GM12878 (cell line): ENCODE data around the gene KIRREL2. TPM values are rescaled to one million over a fixed set of nuclear protein-coding genes. Genes with fewer than 3 reads are reported as not detected.

Experiments
- BCL3 ChIP-seq: IDR thresholded peaks from 2 replicates; pipeline ENCODE4 v1.6.1; 2011; ENCODE audit warnings: borderline replicate concordance, low read depth, mild to moderate bottlenecking, moderate library complexity, low read length; ENCODE audit not compliant: insufficient read depth, poor library complexity, severe bottlenecking
- CHD2 ChIP-seq: IDR thresholded peaks from 2 replicates; pipeline ENCODE4 v1.6.1; 2011; ENCODE audit warnings: low read depth, low read length, improper control_type of control experiment, borderline replicate concordance
- CREB1 ChIP-seq: IDR thresholded peaks from 2 replicates; pipeline ENCODE4 v1.6.1; 2012; ENCODE audit warnings: low read depth, mild to moderate bottlenecking, inconsistent platforms
- ELK1 ChIP-seq: IDR thresholded peaks from 2 replicates; pipeline ENCODE4 v1.6.1; 2012; ENCODE audit warnings: low read depth, low read length, improper control_type of control experiment
- FOS ChIP-seq: IDR thresholded peaks from 3 replicates; pipeline ENCODE4 v1.6.1; 2011; ENCODE audit warnings: borderline replicate concordance; ENCODE audit not compliant: insufficient read length; ENCODE audit errors: extremely low read depth
- KAT2A ChIP-seq: conservative IDR thresholded peaks from 2 replicates; pipeline ENCODE4 v1.6.1; 2011; ENCODE audit warnings: low read depth, low read length; ENCODE audit not compliant: control insufficient read depth
- MEF2A ChIP-seq: IDR thresholded peaks from 2 replicates; pipeline ENCODE4 v1.6.1; 2011; ENCODE audit warnings: low read depth, mild to moderate bottlenecking, low read length, moderate library complexity; ENCODE audit not compliant: insufficient read depth
- MTA2 ChIP-seq: fragments of 450-650 bp; IDR thresholded peaks from 2 replicates; pipeline ENCODE4 v1.6.1; 2016; ENCODE audit warnings: low read depth, mild to moderate bottlenecking, moderate library complexity
- MXI1 ChIP-seq: fragments of 150-350 bp; IDR thresholded peaks from 2 replicates; pipeline ENCODE4 v1.6.1; 2011; ENCODE audit warnings: low read depth, mild to moderate bottlenecking, inconsistent platforms, low read length, improper control_type of control experiment
- POLR2AphosphoS5 ChIP-seq: IDR thresholded peaks from 2 replicates; pipeline ENCODE4 v1.6.1; 2011; ENCODE audit warnings: mild to moderate bottlenecking, low read length, inconsistent platforms
- RELA ChIP-seq: fragments of 450-650 bp; IDR thresholded peaks from 2 replicates; pipeline ENCODE4 v1.8.0; 2014; ENCODE audit warnings: borderline replicate concordance; ENCODE audit not compliant: partially characterized antibody
- REST ChIP-seq: IDR thresholded peaks from 2 replicates; pipeline ENCODE4 v1.6.1; 2012; ENCODE audit warnings: mild to moderate bottlenecking, low read depth, low read length
- ZNF217 ChIP-seq: fragments of 450-650 bp; IDR thresholded peaks from 2 replicates; pipeline ENCODE4 v1.6.1; 2017; ENCODE audit warnings: antibody characterized with exemption, mild to moderate bottlenecking
- ZNF384 ChIP-seq: IDR thresholded peaks from 2 replicates; pipeline ENCODE4 v1.6.1; 2012; ENCODE audit warnings: low read depth, mild to moderate bottlenecking, low read length, improper control_type of control experiment, borderline replicate concordance
- polyA plus RNA-seq, 11 experiments: library from polyadenylated mRNA; depleted of rRNA in 4 of 11; unstranded in 6 of 11; stranded (reverse) in 5 of 11; fragments of >200 nt; fragmentation: Nextera tagmentation in 4 of 11; fragmentation: Illumina TruSeq in 1 of 11; extraction: Ambion mirVana in 4 of 11; extraction: Trizol in 1 of 11; gene quantifications; 1 replicate in 1 of 11; 2 replicates in 10 of 11; pipeline versions ENCODE4 v1.2.1 to v1.2.3, GENCODE V29; 2011 to 2016; ENCODE audit warnings: inconsistent platforms in 2 of 11, missing spikeins in 2 of 11, low read depth in 1 of 11
- total RNA-seq, 4 experiments: library from RNA; depleted of rRNA in 3 of 4; stranded (reverse); fragments of >200 nt in 3 of 4; fragmentation: Illumina TruSeq in 1 of 4; extraction: Trizol in 1 of 4; gene quantifications; 2 replicates each; pipeline versions ENCODE4 v1.2.1 to v1.2.3, GENCODE V29; 2013 to 2021

KIRREL2 gene
- total and polyA plus RNA-seq, 10 of the 15 experiments (the other 5 are each of a cell fraction or from before 2014, with no cell fraction given) = 0.03 to 0.06 TPM; not detected in 8

- TF ChIP-seq ZNF384 (no peak), CHD2 (peak; percentile 72; the same call in 1 of the 2 replicates), ELK1 (peak; percentile 83), MEF2A (peak; percentile 77; the same call in 1 of the 2 replicates), CREB1 (peak; percentile 79), FOS (no peak), MXI1 (peak; percentile 86), KAT2A (no peak), BCL3 (peak; percentile 62), MTA2 (peak; percentile 83; the same call in 1 of the 2 replicates), REST (no peak), ZNF217 (no peak), RELA (peak; percentile 91), POLR2AphosphoS5 (peak; percentile 77; the same call in 1 of the 2 replicates)
Observed at GRCh38 chr19:35903550-35904179, 47.0 kb downstream of the KIRREL2 start (continued).
